Measurements from ENCODE around the gene YIPF2.
"Not testable (repeated sequence)": the region's sequence is repeated elsewhere in the genome, so short reads cannot be mapped to it uniquely, and the experiment has no call there.

The YIPF2 gene
- total RNA-seq: 27.5 to 47.5 reads per million in 2 experiments

DNA sequence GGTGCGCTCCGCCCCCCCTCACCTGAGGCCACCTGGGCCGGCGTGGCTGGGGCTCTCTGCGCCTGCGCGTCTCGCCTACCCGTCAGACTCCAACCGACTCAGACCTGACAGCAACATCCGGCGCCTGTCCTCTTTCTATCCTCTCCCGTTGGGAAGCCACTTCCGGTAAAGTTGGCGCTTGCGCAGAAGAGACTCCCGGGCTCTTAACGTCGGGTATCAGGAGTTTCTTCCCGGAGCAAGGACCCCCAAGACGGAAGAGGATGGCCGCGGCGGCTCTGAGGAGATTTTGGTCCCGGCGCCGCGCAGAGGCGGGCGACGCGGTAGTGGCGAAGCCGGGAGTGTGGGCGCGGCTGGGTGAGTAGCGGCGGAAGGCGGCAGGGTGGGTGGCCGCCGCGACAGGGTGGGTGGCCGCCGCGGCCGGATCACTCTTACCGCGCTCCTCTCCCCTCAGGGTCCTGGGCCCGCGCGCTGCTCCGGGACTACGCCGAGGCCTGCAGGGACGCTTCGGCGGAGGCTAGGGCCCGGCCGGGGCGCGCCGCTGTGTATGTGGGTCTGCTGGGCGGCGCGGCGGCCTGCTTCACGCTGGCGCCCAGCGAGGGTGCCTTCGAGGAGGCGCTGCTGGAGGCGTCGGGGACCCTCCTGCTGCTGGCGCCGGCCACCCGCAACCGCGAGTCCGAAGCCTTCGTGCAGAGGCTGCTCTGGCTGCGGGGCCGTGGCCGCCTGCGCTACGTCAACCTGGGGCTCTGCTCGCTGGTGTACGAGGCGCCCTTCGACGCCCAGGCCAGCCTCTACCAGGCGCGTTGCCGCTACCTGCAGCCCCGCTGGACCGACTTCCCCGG, at the start of gene YIPF2, which contains the start of gene TIMM29:
Gene YIPF2 (minus strand): TSS at position 77 of the 839 bp plus-strand sequence. CDS start 229 bp downstream, outside the sequence.
Gene TIMM29 (plus strand): TSS at position 249 of the 839 bp plus-strand sequence. CDS start 12 bp downstream, at position 261.
- peak; percentile 89 for DNase-seq (ENCODE audit: low read depth)

DNA sequence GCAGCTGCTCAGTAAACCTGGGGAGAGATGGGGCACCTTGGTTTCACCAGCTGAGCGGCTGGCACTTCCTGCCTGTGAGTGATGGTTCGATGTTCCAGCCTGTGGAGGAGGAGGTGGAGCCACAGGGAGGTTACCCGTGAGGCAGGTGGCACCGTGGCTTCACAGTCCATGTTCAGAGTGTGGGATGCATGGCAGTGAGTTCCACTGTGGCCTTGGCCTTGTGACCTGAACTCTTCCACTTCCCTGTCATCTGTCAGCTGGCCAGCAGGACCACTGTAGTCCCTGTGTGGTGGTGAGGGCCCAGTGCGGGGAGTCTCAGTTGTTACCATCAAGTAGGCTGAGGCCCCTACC, 49.3 kb upstream of the YIPF2 start:
- DNase-seq (ENCODE audit: low read depth): no peak

DNA sequence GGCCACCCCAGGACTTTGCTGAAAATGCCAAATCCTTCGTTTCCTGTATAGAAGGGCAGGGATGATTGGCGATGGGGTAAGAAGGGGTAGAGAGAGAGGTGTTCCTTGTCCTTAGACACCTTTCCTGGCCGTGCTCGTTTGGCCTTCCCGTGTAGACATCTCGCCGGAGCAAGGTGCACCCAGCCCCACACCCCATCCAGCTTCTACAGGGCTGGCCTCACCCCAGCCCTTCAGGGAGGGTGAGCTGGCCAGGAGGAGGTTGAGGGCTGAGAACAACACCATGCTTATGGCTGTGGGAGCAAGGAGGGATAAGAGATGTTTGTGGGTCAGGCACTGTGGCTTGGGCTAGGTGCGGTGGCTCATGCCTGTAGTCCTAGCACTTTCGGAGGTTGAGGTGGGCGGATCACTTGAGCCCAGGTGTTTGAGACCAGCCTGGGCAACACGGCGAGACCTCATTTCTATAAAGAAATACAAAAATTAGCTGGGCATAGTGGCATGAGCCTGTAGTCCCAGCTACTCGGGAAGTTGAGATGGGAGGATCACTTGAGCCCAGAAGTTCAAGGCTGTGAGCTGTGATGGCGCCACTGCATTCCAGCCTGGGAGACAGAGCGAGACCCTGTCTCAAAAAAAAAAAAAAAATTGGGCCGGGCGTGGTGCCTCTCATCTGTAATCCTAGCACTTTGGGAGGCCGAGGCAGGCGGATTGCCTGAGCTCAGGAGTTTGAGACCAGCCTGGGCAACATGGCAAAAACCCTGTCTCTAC, 47.9 kb upstream of the YIPF2 start:
- no peak for DNase-seq (ENCODE audit: low read depth)

DNA sequence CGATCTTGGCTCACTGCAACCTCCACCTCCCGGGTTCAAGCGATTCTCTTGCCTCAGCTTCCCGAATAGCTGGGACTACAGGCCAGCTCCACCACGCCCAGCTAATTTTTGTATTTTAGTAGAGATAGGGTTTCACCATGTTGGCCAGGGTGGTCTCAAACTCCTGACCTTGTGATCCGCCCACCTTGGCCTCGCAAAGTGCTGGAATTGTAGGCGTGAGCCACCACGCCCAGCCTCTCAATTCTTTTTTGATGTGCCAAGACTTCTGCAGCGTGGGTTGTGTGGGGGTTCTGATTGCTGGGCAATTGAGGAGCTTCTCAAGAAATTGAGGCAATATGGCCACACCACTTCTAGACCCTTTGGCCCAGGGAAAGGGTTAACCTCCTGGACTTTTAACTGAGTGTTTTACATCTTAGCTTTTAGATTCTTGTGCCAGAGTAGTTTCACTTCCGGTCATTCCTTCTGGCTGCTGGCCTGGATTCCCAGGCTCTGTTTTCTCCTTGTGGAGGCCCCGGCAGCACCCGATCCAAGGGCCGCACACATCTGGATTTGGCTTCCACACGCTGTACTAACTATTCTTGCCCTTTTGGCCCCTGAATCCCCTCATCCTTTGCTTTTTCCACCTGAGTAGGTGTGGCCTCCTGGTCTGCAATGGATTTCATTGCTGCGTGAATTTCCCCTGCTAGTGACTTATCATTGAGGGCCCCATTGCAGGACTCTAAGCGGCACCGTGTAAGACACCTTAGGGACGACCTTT, 47.1 kb upstream of the YIPF2 start:
- no peak for DNase-seq (ENCODE audit: low read depth)

DNA sequence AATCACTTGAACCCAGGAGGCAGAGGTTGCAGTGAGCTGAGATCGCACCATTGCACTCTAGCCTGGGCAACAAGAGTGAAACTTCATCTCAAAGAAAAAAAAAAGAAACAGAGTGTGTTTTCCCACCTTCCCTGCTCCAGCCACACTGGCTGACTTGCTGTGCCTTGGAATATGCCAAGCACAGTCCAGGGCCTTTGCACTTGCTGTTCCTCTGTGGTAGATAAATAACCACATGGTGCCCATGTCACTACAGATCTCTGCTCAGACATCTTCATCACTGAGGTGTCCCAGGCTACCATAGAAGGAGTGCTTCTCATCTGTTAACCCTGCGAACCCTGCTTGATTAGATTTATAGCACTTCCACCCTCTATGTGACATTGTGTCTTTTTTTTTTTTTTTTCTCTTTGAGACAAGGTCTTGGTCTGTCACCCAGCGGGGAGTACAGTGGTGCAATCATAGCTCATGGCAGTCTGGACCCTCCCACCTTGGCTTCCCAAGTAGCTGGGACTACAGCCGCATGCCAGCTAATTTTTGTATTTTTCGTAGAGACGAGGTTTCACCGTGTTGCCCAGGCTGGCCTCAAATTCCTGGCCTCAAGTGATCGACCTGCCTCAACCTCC, 42.8 kb upstream of the YIPF2 start:
- no peak for DNase-seq (ENCODE audit: low read depth)

DNA sequence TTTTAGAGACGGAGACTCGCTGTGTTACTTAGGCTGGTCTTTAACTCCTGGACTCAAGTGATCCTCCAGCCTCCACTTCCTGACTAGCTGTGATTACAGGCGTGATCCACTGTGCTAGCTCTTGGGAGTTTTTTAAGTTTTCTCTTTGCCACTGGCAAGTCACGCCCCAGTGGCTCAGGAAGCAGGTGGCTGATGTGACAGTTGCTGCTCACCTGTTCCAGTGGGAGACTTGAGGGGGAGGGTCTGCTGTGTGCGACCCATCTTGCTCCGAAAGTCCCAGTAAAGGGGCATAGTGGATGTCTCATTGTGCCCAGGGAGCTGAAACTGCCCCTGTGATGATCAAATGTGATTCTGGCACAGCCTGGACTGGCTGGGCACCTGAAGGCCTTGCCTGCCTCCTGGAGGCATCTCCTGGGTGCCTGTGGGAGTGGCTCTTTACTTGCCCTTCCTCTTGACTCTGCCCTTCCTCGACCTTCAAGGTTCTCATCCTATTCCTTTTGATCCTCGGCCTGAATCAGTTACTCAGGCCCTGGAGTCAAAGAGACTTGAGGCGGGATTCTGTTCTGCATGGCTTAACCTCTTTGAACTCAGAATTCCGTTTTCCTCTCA, 40.2 kb upstream of the YIPF2 start:
- DNase-seq (ENCODE audit: low read depth): no peak

DNA sequence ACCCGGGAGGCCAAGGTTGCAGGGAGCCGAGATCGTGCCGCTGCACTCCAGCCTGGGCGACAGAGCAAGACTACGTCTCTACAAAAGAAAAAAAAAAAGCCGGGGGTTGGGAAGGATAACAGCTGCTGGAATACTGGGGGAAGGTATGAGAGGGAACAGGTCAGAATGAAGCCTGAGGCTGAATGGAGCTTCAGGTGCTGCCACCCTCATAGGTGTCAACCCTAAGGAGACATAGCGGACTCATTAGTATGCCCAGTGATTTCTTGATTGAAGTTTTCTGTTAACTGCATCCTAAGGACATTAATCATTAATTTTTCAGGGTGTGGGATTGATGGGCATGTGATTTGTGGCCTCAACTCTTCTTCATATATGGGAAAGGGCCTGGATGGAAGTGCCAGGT, 38.4 kb upstream of the YIPF2 start:
- DNase-seq (ENCODE audit: low read depth): no peak

DNA sequence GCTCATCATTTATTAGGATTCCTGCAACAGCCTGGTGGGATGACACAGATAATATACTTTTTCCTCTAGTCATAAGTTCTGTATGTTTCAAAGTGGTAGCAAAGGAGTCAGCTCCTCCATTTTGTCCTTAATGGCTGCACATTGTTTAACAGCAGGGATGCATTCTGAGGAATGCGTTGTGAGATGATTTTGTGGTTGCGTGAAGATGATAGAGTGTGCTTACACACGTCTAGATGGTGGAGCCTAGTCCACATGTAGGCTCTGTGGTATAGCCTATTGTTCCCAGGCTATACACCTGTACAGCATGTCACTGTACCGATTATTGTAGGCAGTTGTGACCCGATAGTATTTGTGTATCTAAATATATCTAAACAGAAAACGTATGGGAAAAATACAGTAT, 37.0 kb upstream of the YIPF2 start:
- DNase-seq (ENCODE audit: low read depth): no peak

DNA sequence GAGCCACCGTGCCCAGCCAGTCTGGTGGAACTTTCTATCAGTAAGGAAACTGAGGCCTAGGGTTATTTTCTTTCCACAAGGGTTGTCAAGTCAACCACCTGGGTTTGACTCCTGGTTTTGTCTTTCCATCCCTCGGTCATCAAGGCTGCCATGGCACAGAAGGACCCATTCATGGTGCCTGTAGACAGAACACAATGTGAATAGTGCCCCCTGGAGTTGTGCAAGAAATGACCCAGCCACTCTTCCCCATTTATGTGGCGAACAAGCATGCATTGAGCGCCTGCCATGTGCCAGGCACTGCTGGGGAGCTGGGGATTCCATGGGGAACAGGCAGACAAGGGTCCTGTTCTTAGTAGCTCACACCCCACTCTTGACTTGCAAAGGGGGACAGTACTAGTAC, 36.5 kb upstream of the YIPF2 start:
- no peak for DNase-seq (ENCODE audit: low read depth)

DNA sequence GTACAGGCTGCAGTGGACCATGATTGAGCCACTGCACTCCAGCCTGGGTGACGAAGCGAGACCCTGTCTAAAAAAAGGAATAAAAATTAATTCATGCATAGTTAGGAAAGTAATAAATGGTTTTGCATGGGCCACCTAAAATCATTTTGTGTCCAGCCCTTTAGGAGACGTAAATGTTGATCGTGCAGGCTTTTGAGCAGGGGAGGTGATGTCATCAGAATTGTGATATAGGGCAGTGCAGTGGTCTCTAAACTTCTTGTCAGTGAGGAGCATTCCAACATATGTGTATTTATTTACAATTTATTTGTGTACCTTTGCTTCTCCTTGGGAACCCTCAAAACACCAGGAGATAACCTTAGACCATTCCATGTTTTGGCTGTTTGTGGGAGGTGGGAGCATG, 35.4 kb upstream of the YIPF2 start:
- no peak for DNase-seq (ENCODE audit: low read depth)

DNA sequence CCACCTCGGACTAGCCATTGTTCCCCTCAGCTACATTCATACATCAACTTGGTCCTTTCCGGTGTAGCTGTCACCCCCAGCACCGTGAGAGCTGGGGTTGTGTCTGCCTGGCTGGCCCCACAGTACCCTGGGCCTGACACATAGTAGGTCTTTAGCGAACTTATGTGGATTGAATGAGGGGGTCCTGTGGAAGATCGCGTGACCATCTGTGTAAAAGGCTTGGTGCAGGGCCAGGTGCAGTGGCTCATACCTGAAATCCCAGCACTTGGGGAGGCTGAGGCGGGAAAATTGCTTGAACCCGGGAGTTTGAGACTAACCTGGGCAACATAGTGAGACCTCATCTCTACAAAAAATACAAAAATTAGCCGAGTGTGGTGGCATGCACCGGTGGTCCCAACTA, 34.4 kb upstream of the YIPF2 start:
- DNase-seq (ENCODE audit: low read depth): no peak

DNA sequence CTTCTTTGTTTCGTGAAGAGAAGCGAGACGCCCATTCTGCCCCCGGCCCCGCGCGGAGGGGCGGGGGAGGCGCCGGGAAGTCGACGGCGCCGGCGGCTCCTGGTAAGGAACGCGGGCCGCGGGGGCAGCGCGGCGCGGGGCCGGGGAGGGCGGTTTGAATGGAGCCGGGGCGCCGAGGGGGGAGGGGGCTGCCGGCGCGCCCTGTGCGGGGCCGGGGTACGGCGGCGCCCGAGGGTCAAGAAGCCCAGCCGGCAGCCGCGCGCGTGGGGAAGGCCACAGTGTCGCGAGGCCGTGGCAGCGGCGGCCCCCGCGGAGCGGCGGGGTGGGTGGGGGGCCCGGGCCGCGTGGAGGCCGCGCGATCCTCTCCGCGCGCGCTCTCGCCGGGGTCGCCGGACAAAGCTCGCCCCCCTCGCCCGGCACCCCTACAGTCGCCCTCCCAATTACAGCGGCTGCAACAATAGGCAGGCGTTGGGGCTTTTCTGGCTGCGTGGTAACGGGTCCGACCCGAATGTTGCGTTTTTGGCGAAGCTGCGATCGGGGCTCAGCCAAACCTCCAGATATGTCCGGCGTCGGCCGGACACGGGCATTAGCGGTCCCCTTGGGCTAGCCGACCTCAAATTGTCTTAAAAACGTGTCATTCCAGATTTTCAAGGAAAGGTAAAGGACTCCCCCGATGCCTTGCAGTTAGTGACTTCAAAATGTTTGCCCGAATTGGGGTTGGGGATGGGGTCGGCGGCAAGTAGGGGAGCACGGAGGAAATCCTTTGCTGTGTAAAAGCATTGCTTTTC, 32.8 kb upstream of the YIPF2 start:
- no peak for DNase-seq (ENCODE audit: low read depth)

DNA sequence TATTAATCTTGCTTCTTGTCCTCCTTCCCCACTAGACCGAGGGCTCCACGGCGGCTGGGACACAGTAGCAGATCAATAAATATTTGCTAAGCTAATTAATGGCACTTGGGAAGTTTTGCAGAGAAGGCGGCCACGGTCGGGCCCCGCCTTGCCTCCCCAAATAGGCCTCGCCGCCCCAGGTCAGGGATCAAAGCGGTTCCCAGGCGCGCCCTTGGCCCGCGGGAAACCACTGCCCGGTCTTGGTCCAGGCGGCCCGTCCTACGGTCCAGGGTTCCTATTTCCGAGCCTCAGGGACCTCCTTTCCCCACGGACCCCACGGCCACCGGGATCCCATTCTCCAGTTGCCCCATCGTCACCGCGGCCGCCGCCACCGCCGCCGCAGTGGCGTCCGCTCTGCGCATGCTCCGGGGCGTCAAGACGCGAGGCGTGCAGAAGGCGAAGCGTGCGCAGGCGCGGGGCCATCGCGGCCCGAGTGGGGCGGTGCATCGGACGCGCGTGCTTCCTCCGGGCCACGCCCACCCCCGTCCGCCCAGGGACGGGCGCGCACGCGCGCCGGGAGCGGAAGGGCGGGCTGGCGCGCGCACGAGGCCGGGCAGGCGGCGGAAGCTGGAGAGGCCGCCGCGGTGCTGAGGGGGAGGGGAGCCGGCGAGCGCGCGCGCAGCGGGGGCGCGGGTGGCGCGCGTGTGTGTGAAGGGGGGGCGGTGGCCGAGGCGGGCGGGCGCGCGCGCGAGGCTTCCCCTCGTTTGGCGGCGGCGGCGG, 32.1 kb upstream of the YIPF2 start, which contains the start of gene SMARCA4:
Gene SMARCA4 (plus strand): TSS at position 717 of the 759 bp plus-strand sequence. CDS start 23,122 bp downstream, outside the sequence.
- DNase-seq (ENCODE audit: low read depth): peak; percentile 97

DNA sequence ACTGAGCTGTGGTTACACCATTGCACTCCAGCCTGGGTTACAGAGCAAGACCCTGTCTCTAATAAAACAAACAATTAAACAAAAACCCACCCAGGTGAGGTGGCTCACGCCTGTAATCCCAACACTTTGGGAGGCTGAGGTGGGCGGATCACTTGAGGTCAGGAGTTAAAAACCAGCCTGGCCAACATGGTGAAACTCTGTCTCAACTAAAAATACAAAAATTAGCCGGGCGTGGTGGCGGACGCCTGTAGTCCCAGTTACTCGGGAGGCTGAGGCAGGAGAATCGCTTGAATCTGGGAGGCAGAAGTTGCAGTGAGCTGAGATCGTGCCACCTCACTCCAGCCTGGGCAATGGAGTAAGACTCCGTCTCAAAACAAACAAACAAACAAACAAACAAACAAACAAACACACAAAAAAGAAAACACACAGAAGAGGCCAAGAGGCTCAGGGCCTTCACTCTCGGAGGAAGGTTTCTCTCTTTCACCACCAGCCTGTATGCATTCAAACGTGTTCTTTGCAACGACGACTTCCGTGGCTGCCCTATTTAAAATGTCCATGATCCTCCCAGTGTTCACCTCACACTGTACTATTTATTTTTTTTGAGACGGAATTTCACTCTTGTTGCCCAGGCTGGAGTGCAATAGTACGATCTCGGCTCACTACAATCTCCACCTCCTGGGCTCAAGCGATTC, 31.0 kb upstream of the YIPF2 start:
- not testable (repeated sequence) for DNase-seq (ENCODE audit: low read depth)

DNA sequence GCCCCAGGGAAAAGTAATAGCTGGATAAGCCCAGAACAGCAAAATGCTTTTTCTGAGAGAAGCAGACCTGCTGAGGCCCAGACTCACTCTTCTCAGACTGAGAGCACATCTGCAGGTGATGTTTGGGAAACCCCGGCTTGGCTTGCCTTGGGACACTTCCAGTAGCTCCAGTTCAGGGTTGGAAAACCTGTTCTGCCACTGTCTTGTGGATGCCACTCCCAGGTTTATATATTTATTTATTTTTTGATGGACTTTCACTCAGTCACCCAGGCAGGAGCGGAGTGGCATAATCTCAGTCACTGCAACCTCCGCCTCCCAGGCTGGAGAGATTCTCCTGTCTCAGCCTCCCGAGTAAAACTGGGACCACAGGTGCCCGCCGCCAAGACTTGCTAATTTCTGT, 24.4 kb upstream of the YIPF2 start:
- DNase-seq (ENCODE audit: low read depth): no peak

DNA sequence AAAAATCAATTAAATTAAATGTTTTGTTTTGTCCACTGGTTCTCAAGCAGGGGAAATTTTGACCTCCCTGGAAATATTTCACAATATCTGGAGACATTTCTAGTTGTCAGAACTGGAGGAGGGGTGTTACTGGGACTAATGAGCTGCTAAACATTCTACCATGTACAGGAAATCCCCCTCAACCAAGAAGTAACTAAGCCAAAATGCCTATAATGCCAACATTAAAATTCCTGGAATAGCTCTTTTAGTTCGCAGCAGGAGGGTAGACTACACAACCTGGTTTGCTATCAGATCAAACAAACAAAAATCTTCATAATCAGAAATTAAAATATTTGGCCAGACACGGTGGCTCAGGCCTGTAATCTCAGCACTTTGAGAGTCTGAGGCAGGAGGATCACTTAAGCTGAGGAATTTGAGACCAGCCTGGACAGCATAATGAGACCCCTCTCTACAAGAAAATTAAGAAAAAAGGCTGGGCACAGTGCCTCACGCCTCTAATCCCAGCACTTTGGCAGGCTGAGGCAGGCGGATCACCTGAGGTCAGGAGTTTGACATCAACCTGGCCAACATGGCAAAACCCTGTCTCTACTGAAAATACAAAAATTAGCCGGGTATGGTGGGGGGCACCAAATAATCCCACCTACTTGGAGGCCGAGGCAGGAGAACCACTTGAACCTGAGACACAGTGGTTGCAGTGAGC, 18.7 kb upstream of the YIPF2 start:
- no peak for DNase-seq (ENCODE audit: low read depth)

DNA sequence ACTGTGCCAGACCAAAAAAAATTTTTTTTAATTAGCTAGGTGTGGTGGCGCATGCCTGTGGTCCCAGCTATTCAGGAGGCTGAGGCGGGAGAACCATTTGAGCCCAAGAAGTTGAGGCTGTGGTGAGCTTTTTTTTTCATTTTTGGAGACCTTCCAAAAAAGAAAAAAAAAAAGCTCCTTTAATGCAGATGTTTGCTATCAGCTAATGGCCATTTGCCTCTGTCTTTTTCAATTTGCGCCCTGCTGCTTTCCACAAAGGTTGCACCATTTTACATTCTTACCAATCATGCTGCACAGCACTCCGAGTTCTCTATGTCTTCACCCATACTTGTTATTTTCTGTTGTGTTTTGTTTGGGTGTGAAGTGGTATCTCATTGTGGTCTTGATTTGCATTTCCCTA, 16.8 kb upstream of the YIPF2 start:
- no peak for DNase-seq (ENCODE audit: low read depth)

DNA sequence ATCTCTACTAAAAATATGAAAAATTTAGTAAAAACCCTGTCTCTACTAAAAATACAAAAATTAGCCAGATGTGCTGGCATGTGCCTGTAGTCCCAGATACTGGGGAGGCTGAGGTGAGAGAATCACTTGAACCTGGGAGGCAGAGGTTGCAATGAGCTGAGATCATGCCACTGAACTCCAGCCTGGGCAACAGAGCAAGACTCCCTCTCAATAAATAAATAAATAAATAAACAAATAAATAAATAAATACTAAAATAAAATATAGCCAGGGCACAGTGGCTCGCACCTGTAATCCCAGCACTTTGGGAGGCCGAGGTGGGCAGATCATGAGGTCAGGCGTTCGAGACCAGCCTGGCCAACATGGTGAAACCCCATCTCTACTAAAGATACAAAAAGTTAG, 15.0 kb upstream of the YIPF2 start:
- not testable (repeated sequence) for DNase-seq (ENCODE audit: low read depth)

DNA sequence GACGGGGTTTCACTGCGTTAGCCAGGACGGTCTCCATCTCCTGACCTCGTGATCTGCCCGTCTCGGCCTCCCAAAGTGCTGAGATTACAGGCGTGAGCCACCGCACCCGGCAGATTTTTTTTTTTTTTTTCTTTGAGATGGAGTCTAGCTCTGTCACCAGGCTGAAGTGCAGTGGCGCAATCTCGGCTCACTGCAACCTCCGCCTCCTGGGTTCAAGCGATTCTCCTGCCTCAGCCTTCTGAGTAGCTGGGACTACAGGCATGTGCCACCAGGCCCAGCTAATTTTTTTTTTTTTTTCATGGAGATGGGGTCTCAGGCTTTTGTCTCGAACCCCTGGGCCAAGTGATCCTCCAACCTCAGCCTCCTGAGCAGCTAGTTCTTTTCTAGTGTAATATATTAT, 13.2 kb upstream of the YIPF2 start:
- DNase-seq (ENCODE audit: low read depth): not testable (repeated sequence)

All from T follicular helper cell (primary cell).